Thyroid gland (tissue), 4 donors: ENCODE measurements around the gene GAS1. TPM values are rescaled to one million over a fixed set of nuclear protein-coding genes. Genes with fewer than 3 reads are reported as not detected.

ENCODE experiments used
- DNase-seq, 2 donors: peaks; one replicate each; pipeline ENCODE4 v3.0.0-alpha.2; 2019
- H3K27ac ChIP-seq, 3 donors: fragments of 200-600 bp; sonication (generic); 1 replicate in 2 of 3; 2 replicates in 1 of 3; pipeline ENCODE4 v1.5.1; 2016 to 2019; ENCODE audit warnings: mild to moderate bottlenecking in 1 of 3, moderate library complexity in 1 of 3
- H3K27me3 ChIP-seq: fragments of 200-600 bp; sonication (generic); one replicate; pipeline ENCODE4 v1.5.1; 2019
- H3K36me3 ChIP-seq, 2 donors: fragments of 200-600 bp; sonication (generic); one replicate each; pipeline ENCODE4 v1.5.1; 2016 to 2019
- H3K4me1 ChIP-seq, 2 donors: fragments of 200-600 bp; sonication (generic); one replicate each; pipeline ENCODE4 v1.5.1; 2017 to 2019
- H3K4me3 ChIP-seq, 3 donors: fragments of 200-600 bp; sonication (generic); replicated peaks in 1 of 3; 1 replicate in 2 of 3; 2 replicates in 1 of 3; pipeline ENCODE4 v1.5.1; 2016; ENCODE audit warnings: mild to moderate bottlenecking in 1 of 3
- H3K9me3 ChIP-seq: fragments of 200-600 bp; sonication (generic); one replicate; pipeline ENCODE4 v1.5.1; 2017
- POLR2A ChIP-seq, 2 donors: fragments of 450-650 bp; IDR thresholded peaks; one replicate each; pipeline ENCODE4 v1.6.1; 2017; ENCODE audit warnings: antibody characterized with exemption in 2 of 2, mild to moderate bottlenecking in 2 of 2, moderate library complexity in 1 of 2
- WGBS, 2 donors: methylation state at CpG; one replicate each; pipeline ENCODE4 v1.1.5; 2017; 5-methylcytosine and 5-hydroxymethylcytosine counted together
- intact Hi-C: fragments of 100-400 bp; cut with DNase I; formaldehyde crosslinking; loops from one replicate; pipeline ENCODE4 v1.15.1; 2023
- total RNA-seq, 4 donors: library from RNA; depleted of rRNA; stranded (reverse); fragments of >200 nt; gene quantifications; one replicate each; pipeline ENCODE4 v1.2.3, GENCODE V29; 2016
- TF ChIP-seq, protein P1 (sequence below), 6 experiments: fragments of 200-600 bp in 3 of 6; fragments of 450-650 bp in 3 of 6; sonication (generic) in 3 of 6; IDR thresholded peaks; one replicate each; pipeline ENCODE4 v1.5.1; 2016 to 2019; ENCODE audit warnings: antibody characterized with exemption in 6 of 6, mild to moderate bottlenecking in 2 of 6, inconsistent platforms in 1 of 6, moderate library complexity in 1 of 6

The GAS1 gene
- total RNA-seq, 4 donors from 2014 or later = 17.1 to 88.6 (median 35.3) TPM

DNA sequence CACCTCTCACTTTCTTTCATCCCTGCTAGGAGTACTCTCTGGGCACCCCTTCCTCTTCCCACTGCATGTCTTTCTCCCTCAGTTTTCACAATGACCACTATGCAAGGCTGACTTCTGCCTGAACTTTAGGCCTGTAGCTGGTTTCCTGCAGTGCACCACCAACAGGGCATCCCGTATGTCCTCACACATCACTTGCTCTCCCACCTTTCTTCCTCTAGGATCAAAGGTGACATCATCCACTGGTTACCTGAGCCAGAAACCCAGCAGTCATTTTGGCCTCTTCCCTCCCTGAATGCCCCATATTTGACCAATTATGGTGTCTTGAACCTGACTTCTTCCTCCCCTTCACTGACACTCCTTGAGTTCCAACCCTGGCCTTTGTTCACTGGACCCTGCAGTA is 8.5 kb downstream of the GAS1 start:
- H3K4me3 ChIP-seq = no peak overlapping the region
- DNase-seq = no peak
- peaks cover 0 to 10% of the 10 kb centered on the region in 2 donors for H3K4me1 ChIP-seq
- H3K36me3 ChIP-seq = no peaks in the 10 kb centered on the region
- intact Hi-C loops = no loop called here
- H3K27ac ChIP-seq = no peak overlapping the region
- TF ChIP-seq, protein P1, sequence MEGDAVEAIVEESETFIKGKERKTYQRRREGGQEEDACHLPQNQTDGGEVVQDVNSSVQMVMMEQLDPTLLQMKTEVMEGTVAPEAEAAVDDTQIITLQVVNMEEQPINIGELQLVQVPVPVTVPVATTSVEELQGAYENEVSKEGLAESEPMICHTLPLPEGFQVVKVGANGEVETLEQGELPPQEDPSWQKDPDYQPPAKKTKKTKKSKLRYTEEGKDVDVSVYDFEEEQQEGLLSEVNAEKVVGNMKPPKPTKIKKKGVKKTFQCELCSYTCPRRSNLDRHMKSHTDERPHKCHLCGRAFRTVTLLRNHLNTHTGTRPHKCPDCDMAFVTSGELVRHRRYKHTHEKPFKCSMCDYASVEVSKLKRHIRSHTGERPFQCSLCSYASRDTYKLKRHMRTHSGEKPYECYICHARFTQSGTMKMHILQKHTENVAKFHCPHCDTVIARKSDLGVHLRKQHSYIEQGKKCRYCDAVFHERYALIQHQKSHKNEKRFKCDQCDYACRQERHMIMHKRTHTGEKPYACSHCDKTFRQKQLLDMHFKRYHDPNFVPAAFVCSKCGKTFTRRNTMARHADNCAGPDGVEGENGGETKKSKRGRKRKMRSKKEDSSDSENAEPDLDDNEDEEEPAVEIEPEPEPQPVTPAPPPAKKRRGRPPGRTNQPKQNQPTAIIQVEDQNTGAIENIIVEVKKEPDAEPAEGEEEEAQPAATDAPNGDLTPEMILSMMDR (IDR thresholded peaks at IDR 0.05) = no peak
- TF ChIP-seq POLR2A (IDR thresholded peaks at IDR 0.05) = no peak
- no peaks in the 10 kb centered on the region for H3K9me3 ChIP-seq
- H3K27me3 ChIP-seq = peaks cover 10% of the 10 kb centered on the region
- WGBS, 2 donors = 89 to 90% methylated on average over 1 of the region's 1 CpG

DNA sequence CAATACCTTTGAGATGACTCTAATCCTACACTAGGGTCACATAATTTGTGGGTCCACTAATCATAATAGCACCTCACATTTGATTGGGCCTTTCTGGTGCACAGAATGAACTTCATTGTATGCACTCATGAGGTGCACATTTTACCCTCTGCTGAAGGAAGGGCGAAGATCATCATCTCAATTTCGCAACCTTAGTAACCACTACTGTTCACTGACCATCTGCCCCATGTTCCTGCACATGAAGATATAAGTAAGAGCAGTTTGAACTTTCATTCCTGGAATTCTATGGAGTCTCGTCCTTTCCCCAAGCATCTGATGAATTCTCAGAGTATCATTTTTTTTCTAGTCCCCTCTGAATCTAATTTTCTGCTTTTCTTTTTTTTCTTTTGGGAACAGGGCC is 21.2 kb downstream of the GAS1 start:
- H3K27me3 ChIP-seq = no peaks in the 10 kb centered on the region
- TF ChIP-seq, protein P1 (IDR thresholded peaks at IDR 0.05) = no peak
- no peak for TF ChIP-seq POLR2A (IDR thresholded peaks at IDR 0.05)
- H3K4me1 ChIP-seq = no peaks in the 10 kb centered on the region
- 79 to 92% methylated on average over 3 of the region's 3 CpGs for WGBS, 2 donors
- no peaks in the 10 kb centered on the region for H3K9me3 ChIP-seq
- DNase-seq = no peak
- no peak overlapping the region for H3K4me3 ChIP-seq
- intact Hi-C loops = no loop called here
- no peaks in the 10 kb centered on the region for H3K36me3 ChIP-seq
- H3K27ac ChIP-seq = no peak overlapping the region

DNA sequence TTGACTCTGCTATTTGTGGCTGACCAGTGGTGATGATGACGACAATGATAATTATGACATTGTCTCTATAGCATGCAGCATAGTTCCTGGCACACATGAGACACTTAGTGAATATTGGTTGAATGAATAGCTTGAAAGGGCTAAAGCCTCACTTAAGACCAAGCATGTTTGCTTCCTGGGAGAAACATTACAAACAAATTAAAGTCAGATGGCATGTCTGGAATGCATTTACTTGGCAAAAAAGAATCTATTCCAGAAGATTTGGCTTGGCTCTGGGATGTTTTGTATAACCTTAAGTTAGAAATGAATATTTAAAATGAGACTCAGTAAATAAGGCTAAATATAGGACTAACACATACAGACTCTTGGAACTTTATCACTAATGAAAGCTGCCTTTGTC is 21.6 kb downstream of the GAS1 start:
- no peak overlapping the region for H3K4me3 ChIP-seq
- H3K36me3 ChIP-seq = no peaks in the 10 kb centered on the region
- WGBS, 2 donors = 67 to 88% methylated on average over 1 of the region's 1 CpG
- no peaks in the 10 kb centered on the region for H3K27me3 ChIP-seq
- TF ChIP-seq, protein P1 (IDR thresholded peaks at IDR 0.05) = no peak
- no peak for TF ChIP-seq POLR2A (IDR thresholded peaks at IDR 0.05)
- intact Hi-C loops = no loop called here
- no peak overlapping the region for H3K27ac ChIP-seq
- no peak for DNase-seq
- no peaks in the 10 kb centered on the region for H3K9me3 ChIP-seq
- H3K4me1 ChIP-seq = no peaks in the 10 kb centered on the region

DNA sequence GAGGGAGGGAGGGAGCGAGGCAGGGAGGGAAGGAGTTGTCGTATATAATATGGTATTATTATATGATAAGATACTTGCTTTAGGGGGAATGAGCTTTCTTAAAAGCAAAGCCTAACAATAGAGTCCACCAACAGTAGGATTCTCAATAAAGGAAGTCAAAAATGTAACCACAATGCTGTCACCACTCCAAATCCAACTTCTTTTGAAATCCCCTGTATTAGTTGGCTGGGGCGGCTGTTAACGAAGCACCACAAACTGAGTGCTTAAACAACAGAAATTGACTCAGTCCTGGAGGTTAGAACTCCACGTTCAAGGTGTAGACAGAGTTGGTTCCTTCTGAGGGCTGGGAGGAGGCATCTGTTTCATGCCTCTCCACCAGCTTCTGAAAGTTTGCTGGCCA is 23.1 kb downstream of the GAS1 start:
- no peak overlapping the region for H3K27ac ChIP-seq
- H3K4me3 ChIP-seq = no peak overlapping the region
- no peaks in the 10 kb centered on the region for H3K4me1 ChIP-seq
- DNase-seq = no peak
- no peaks in the 10 kb centered on the region for H3K36me3 ChIP-seq
- TF ChIP-seq, protein P1 (IDR thresholded peaks at IDR 0.05) = no peak
- TF ChIP-seq POLR2A (IDR thresholded peaks at IDR 0.05) = no peak
- H3K9me3 ChIP-seq = no peaks in the 10 kb centered on the region
- 78 to 85% methylated on average over 5 of the region's 5 CpGs for WGBS, 2 donors
- intact Hi-C loops = no loop called here
- H3K27me3 ChIP-seq = no peaks in the 10 kb centered on the region

DNA sequence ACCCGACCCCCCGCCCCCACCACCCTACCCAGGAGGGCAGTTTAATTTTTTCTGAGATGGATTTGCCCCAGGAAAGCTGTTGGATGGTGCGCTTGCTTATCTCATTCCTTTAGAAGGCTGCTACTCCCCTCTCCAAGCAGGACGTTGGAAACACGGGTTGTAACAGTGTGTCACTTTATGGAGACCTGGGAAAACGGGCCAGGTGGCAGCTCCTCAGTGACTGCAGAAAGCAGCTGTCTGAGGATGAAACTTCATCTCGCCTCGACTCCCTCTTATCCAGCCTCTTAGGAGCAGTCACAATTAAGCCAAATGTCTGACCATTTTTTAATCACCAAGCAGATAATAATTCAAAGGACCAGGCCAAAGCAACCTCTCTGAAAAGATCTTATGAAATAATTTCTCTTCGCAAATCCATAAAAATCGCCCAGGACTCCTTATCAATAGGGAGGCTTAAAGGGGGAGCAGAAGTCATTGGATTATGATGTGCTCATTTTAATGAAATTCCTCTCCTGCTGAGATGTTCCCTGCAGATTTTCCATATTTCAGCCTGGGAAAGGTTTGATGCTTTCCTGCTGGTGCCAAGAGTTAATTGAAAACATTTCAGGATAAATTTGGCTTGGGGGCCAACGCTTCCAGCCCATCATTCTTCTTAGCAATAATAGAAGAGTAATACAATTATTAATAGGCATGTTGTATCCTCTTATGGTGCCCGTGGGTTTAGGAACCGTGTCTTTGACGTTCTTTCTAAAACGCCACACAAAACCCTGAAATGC is 26.0 kb downstream of the GAS1 start:
- TF ChIP-seq, protein P1 (IDR thresholded peaks at IDR 0.05) = no peak
- TF ChIP-seq POLR2A (IDR thresholded peaks at IDR 0.05) = no peak
- DNase-seq = no peak
- H3K27ac ChIP-seq = no peak overlapping the region
- H3K4me1 ChIP-seq = no peaks in the 10 kb centered on the region
- intact Hi-C loops = no loop called here
- no peaks in the 10 kb centered on the region for H3K9me3 ChIP-seq
- WGBS, 2 donors = 75 to 77% methylated on average over 15 of the region's 15 CpGs
- H3K27me3 ChIP-seq = no peaks in the 10 kb centered on the region
- no peak overlapping the region for H3K4me3 ChIP-seq
- no peaks in the 10 kb centered on the region for H3K36me3 ChIP-seq
